GM12891 (cell line): ENCODE results near the gene MYBPC2.

ENCODE experiments used
- POLR2A ChIP-seq: IDR thresholded peaks from 2 replicates; pipeline ENCODE4 v1.6.1; 2011; ENCODE audit warnings: low read depth, low read length, control low read depth
- TAF1 ChIP-seq: IDR thresholded peaks from 2 replicates; pipeline ENCODE4 v1.6.1; 2011; ENCODE audit warnings: low read depth, low read length, control low read depth

DNA sequence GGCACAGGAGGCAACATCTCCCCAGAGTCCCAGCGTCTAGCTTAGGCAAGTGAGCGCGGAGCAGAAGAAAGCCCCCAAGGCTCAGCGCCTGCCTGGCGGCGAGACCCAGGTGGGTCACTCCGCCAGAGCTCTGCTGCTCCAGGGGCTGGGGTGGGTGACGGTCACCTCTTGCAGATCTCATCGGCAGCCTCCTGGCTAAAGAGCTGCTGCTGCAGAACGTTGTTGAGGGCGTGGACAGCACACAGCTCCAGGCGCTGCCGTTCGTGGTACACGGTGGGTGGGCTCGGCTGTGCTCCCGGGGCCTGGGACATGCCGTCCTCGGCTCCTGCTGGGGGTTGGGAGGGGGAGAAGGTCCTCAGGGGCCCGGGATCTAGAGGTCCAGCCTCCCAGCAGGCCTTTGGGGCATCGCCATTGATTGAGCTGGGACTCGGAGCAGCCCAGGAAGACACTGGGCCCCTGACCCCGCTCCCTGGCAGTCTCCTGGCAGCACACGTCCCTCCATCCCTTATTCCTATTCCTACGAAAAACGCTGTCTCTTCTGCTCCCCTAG is 77.5 kb downstream of the MYBPC2 start:
- TF ChIP-seq POLR2A (no peak), TAF1 (no peak)
